GM12878 (cell line): Measurements from ENCODE around the gene CPD.

Source experiments
- CTCF ChIP-seq, 3 experiments: IDR thresholded peaks in 2 of 3; conservative IDR thresholded peaks in 1 of 3; 2 replicates each; pipeline ENCODE4 v1.5.1; 2011; ENCODE audit warnings: low read depth in 3 of 3, low read length in 3 of 3, mild to moderate bottlenecking in 3 of 3, control low read depth in 2 of 3, moderate library complexity in 2 of 3, inconsistent platforms in 1 of 3, mixed read lengths in 1 of 3; ENCODE audit not compliant: control insufficient read depth in 2 of 3, insufficient read depth in 1 of 3; ENCODE audit errors: extremely low read depth in 1 of 3
- EZH2 ChIP-seq: IDR thresholded peaks from 2 replicates; pipeline ENCODE4 v1.6.1; 2012; ENCODE audit warnings: low read depth, mild to moderate bottlenecking, control low read depth, inconsistent platforms, low read length, borderline replicate concordance; ENCODE audit not compliant: control insufficient read depth
- MEF2A ChIP-seq: IDR thresholded peaks from 2 replicates; pipeline ENCODE4 v1.6.1; 2011; ENCODE audit warnings: low read depth, mild to moderate bottlenecking, low read length, moderate library complexity; ENCODE audit not compliant: insufficient read depth
- POLR2AphosphoS5 ChIP-seq: IDR thresholded peaks from 2 replicates; pipeline ENCODE4 v1.6.1; 2011; ENCODE audit warnings: mild to moderate bottlenecking, low read length, inconsistent platforms
- RFX5 ChIP-seq: IDR thresholded peaks from 2 replicates; pipeline ENCODE4 v1.6.1; 2011; ENCODE audit warnings: low read depth, low read length, improper control_type of control experiment
- SKIL ChIP-seq: fragments of 450-650 bp; IDR thresholded peaks from 2 replicates; pipeline ENCODE4 v1.6.1; 2017; ENCODE audit warnings: mild to moderate bottlenecking, low read depth, inconsistent platforms; ENCODE audit not compliant: poor library complexity, severe bottlenecking
- SRF ChIP-seq, 2 experiments: IDR thresholded peaks; 2 replicates each; pipeline ENCODE4 v1.6.1; 2011; ENCODE audit warnings: low read depth in 2 of 2, low read length in 2 of 2, mild to moderate bottlenecking in 1 of 2, moderate library complexity in 1 of 2
- YY1 ChIP-seq: IDR thresholded peaks from 2 replicates; pipeline ENCODE4 v1.6.1; 2011; ENCODE audit warnings: low read depth, mild to moderate bottlenecking, low read length
- ZNF217 ChIP-seq: fragments of 450-650 bp; IDR thresholded peaks from 2 replicates; pipeline ENCODE4 v1.6.1; 2017; ENCODE audit warnings: antibody characterized with exemption, mild to moderate bottlenecking
- ZNF687 ChIP-seq: fragments of 450-650 bp; IDR thresholded peaks from 2 replicates; pipeline ENCODE4 v1.6.1; 2017; ENCODE audit warnings: mild to moderate bottlenecking, moderate library complexity
- TF ChIP-seq, protein P1 (sequence below): IDR thresholded peaks from 2 replicates; pipeline ENCODE4 v1.6.1; 2012; ENCODE audit warnings: low read depth, low read length, improper control_type of control experiment

DNA sequence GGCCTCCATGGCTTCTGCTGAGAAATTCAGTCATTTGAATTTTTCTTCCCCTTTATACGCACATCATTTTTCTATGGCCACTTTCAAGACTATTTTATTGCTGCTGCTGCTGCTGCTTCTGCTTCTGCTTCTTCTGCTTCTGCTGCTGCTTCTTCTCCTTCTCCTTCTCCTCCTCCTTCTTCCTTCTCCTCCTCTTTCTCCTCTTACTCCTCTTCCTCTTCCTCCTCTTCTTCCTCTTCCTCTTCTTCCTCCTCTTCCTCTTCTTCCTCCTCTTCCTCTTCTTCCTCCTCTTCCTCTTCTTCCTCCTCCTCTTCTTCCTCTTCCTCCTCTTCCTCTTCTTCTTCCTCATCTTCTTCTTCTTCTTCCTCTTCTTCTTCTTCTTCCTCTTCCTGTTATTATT is 22.4 kb downstream of the CPD start:
- TF ChIP-seq SRF (IDR thresholded peaks at IDR 0.05; ENCODE audit: low read depth in 2 of 2, low read length in 2 of 2) (no peak), CTCF (IDR thresholded peaks at IDR 0.05 in 2 of 3, conservative IDR thresholded peaks at IDR 0.05 in 1 of 3; ENCODE audit: control insufficient read depth in 2 of 3, extremely low read depth in 1 of 3, insufficient read depth in 1 of 3, low read depth in 3 of 3, low read length in 3 of 3) (no peak), ZNF217 (no peak), YY1 (no peak), EZH2 (no peak), RFX5 (no peak), POLR2AphosphoS5 (no peak), MEF2A (no peak), ZNF687 (no peak), SKIL (no peak)
- TF ChIP-seq, protein P1, sequence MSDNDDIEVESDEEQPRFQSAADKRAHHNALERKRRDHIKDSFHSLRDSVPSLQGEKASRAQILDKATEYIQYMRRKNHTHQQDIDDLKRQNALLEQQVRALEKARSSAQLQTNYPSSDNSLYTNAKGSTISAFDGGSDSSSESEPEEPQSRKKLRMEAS: no peak
